IPS DF 4.7 (cell line): ENCODE measurements around the gene KLHDC7B.

ENCODE experiments used
- DNase-seq: peaks from one replicate; pipeline ENCODE4 v3.0.0-alpha.2; 2013; ENCODE audit warnings: low spot score; ENCODE audit errors: extremely low read depth

The KLHDC7B gene

DNA sequence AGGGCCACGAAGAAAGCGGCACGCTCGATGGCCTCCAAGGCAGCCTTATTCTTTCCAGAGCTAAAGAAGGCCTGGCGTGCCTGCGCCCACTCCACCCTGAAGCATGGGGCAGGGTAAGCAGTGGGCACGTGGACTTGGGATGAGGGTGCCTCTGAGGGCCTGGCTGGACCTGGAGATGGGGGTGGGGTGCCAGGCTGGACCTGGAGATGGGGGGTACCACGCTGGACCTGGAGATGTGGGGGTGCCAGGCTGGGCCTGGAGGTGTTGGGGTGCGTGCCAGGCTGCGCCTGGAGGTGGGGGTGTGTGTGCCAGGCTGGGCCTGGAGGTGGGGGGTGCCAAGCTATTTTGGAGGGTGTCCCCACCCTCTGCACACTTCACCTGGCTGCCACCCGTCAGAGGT is 27.3 kb downstream of the KLHDC7B start:
- DNase-seq: no peak

DNA sequence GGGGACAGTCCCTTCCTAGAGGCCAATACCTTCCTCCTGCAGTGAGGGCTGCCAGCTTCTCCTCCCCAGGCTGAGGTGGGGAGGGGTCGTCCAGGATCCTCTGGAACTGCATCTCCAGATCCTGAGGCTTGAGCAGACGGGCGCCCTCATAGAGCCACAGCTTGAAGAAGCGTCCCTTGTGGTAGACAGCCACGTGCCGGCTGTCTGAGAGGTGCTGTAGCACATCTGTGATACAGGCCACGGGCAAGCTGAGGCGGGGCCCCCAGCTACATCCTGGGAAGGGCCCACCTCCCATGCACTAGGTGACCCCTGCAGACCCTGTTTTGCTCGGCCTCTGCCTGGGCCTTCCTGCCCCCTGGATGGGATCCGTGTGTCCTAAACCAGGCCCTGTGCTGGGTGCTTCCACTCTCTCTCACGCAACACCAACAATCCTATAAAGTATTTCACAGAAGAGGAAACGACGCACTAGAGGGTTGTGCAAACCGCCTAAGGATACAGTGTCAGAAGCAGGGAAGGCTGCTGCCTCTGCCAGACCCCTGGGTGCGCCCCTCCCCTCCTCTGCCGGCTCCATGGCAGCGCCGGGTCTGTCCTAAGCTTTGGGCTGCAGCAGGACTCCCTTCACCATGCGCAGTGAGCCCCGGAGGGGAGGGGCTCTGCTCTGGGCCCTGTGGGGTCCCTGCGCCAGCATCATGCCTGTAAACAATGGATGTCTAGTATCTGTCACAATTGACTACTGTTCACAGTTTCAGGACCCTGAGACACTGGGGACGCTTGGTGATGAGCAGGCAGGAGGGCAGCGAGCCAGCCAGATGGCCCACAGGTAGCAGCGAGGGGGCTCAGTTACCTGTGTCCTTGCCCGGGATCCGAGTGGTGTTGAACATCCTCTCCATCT is 28.0 kb downstream of the KLHDC7B start:
- DNase-seq: no peak

DNA sequence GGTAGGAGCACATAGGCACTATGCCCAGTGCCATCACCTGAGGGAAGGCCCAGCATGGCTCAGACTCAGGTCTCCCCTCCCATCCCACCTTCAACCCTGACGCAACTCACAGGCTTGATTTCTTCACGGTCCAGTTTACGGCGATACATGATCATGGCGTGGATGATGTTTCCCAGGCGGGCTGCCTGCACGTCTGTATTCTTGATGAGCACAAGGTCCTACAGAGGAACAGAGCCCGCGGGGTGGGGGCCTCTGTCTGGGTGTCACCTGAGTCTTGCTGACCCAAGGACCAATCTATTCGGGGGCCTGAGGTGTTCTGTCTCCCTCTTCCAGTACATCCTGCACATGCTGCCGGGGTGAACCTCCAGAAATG is 28.7 kb downstream of the KLHDC7B start:
- DNase-seq: no peak

DNA sequence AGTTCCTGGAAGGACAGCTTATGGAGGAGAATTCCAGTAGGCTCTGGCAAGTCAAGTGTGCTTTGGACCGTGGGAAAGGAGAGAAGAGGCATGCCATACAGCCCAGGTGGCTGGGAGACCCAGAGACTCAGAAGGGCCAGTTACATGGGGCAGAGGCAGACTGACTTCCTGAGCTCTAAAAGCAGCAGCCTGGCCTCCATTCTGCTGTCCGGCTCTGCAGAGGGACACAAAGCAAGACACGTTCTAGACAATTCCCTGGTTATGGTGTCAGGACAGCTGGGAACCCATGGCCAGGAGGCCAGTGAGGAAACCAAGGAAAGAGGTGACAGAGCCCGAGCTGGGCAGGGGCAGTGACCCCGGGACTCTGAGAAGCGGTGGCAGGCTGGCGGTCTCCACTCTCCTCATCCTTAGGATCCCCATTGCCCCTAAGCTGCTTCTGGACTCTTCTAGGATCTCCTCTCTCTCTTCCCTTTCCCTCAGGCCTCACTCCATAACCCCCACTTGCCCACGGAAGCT is 29.8 kb downstream of the KLHDC7B start:
- no peak for DNase-seq

DNA sequence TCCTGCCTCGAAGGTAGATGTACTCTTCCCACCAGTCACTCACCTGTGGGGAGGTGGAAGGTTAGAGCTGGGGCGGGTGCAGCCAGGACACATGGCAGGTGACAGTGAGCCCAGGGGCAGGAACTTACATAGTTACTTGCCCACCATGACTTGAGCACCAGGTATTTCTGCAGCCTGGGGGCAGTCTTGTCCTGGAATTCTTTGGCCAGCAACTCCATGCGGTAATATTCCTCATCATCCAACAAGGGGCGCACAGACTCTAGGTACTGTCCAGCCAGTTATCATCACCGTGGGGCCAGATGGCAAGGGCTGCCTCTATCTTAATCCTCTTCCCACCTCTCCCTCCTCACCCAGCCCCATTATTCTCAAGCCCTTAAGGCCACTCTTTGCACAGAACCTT is 30.4 kb downstream of the KLHDC7B start:
- DNase-seq: no peak

DNA sequence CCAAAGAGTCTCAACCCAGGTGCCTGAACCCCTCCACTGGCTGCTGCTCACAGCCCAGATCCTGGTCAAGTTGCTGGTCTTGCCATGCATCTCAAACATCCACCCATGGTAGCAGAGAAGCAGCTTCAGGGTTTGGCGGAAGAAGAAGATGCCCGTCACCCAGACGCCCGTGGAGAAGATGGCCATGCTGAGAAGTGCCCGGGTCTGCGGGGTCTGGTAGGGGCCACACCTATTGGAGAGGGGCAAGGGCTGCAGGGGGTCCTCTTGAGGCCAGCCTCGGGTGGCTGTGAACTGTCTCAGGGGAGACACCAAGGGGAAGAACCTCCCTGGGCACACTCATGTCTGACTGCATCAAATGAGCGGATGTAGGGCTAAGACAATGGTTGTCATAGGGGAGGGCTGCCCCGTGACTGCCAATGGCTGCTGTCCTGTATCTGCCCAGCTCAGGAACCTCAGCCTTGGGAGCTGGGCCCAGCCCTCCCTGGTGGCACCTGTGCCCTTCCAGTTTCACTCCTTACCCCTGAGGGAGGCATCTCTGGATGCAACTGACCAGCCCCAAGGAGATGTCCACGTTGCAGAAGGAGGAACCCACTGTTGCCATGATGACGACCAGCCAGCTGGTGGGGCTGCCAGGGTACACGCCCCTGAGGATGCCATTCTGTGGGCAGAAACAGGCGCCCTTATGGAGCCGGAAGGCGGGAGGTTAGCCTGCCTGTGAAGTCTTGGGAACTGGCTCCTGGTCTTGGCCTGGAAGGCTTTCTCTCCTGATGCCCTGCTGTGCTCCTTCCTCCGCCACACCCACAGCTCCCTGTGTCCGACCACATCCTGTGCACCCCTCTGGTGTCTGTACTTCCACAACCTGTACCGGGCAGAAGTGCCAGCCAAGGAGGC is 31.4 kb downstream of the KLHDC7B start:
- no peak for DNase-seq

DNA sequence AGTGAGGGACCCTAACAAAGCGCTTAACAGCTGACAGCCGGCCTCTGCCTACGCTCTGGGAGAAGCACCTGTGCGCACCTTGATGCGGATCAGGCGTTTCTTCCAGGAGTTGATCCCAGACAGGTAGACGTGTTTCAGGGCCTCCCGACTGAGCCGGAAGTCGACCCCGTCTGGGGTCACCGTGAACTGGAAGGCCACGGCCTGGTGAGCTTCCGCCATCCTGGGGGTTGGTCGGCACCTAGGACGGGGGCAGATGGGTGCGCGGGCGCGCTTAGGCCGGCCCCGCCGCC is 31.9 kb downstream of the KLHDC7B start:
- no peak for DNase-seq

DNA sequence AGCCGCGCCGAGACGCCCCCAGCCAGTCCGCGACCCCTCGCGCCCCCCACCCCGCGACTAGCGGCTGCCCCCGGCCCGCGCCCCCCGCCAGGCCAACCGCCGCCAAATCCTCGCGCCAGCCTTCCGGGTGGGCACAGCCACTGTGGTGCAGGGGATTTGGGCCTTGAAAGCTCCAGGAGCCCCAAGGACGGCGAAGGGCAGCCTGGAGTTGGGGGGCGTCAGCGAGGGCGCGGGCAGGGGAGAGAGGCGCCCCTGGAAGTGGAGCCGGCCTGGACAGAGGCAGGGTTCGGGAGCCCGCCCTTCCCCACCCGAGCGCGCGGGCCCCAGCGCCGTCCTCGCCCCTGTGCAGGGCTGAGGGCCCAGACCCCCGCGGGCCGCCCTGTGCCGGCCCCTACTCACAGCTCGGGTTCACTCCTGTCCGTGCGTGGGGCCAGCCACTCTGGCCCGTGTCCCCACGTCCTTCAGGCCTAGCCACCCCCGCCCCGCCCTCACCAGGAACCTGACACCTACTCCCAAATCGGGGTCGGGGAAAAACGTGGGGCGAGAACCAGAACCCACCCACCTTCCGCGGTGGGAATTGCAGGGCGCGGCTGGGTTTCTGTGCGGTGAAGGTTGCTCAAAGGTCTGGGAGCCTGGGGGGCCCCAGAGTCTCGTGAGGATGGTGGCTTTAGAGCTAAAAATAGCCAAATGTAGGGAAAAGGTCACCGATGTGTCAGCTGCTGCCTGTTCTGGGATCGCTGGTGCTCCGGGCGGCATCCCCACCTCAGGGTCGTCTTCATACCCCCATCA is 32.5 kb downstream of the KLHDC7B start, which contains the start of gene CPT1B:
Gene CPT1B (minus strand): TSS at position 441 of the 789 bp plus-strand sequence. CDS start 512 bp downstream, outside the sequence.
- no peak for DNase-seq

DNA sequence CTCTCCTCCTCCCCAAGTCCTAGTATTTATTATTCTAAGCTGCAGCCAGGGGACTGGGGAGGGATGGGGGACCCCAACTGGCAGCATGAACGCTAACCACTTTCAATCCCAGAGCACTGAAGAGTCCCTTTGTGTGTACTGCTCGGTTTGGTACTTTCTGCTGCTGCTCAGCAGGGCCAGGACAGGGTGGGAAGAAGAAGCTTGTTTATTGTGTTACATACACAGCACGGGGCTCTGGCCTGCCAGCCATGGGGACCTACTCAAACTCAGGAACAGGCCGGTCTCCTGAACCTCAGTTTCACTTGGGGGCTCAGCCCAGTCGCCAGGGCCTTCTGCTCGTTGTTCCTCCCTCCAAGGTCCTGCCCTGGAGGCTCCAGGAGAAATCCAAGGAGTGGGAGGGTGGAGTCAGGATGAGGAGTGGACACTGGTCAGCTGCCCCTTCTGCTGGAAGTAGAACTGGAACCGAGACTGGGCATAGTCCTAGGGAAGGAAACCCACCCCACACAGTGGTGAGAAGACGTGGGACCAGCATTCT is 33.1 kb downstream of the KLHDC7B start:
- DNase-seq: no peak

DNA sequence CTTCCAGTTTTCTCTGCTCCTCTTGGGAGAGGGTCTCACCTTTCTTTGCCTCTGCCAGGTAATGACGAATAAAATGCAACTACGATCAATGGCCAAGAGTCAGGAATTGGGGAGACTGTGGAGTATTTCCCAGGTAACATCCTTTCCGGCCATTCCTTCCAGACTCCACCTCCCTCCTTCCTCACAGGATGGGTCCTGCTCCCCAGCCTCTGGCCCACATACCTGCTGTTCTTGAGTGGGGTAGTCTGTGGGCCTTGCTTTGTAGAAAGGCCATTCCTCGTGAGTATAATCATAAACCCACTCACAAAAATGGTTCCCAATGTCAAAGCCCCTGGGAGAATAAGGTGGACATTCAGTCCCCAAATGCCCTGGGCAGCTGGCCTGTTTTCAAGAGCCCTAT is 34.1 kb downstream of the KLHDC7B start:
- no peak for DNase-seq

DNA sequence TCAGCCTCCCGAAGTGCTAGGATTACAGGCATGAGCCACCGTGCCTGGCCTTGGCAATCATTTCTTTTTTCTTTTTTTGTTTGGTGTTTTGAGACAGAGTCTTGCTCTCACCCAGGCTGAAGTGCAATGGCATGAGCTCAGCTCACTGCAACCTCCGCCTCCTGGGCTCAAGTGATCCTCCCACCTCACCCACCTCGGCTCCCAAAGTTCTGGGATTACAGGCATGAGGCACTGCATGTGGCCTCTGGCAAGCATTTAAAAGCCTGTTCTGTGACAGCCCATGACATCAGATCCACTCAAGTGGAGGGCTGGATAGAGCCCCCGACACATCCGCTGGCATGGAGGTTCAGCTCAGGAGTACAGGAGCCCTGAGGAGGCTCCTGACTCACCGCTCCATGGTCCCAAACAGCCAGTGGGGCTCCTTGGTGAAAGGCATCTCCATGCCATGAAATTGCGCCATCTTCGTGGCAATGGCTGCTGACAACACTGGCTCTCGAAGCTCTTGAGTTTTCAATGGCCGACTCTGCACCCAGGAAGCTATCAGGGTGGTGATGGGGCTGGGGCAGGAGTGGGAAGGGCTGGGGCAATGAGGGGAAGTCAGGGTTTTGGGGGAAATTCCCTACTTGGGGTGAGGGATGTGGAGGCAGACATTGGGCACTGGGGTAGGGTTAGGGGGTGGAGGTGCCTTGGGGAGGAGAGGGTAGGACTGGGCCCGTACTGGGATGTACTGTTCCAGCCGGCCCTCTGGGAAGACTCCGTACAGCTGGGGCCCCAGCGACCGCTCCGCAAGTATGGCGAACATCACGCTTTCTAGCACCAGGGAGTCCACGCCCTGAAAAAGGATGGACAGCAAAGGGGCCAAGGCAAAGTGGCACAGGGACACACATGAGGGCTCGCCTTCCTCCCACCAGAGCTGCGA is 35.6 kb downstream of the KLHDC7B start:
- no peak for DNase-seq

DNA sequence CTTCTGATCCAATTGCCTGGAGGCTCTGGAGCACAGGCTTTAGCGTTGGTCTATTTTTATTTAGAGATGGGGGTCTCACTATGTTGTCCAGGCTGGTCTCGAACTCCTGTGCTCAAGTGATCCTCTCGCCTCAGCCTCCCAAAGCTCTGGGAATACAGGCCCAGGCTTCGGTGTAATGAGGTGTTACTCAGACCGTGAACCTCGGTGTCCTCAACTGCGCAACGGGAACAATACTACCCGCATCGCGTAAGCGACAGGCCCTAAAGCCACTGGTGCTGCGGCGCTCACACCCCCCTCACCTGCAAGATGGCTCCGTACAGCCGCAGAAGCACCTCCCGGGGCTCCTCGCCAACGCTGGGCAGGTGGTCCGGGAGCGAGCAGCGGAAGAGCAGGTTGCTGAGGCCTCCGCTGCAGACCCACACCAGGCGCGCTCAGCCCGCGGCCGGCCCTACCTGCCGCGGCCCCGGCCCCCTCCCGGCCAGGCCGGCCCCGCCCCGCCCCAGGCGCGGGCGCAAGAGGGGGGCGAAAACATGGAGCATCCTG is 36.3 kb downstream of the KLHDC7B start:
- DNase-seq: no peak

DNA sequence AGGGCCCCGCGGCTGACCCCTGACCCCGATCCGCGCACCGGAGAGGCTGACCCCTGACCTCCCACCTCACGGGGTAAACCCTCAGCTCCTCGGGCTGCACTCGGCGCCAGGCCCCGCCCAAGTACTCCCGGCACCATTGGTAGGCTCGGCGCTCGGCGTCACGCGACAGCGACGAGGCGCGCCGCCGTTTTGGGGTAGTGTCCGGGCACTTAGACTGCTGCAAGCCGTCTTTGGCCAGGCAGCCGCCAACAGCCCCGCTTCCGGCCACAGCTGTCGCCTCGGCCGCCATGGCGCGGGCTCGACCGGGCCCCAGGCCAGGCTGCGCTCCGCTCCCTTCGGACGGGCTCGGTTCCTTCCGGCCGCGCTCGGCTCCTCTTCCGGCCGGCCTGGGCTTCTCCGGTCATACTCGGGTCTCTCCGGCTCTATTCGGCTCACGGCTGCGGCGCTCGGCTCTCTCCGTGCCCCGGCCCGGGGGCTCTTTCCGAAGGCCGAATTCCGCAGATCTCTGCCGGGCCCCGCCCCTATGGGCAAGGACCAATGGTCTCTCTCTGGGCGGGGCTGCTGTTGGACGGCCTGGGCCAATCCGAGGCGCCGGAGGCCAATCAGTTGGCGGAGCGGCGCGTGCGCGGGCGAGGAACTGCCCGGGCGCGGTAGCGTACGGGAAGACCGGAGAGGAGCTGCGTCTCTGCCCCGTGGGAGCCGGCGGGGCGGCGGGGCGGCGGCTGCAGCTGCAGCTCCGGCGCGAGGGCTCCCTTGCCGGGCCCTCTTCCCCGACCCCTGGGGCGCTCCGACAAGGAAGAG is 37.0 kb downstream of the KLHDC7B start, which contains the start of gene CHKB:
Gene CHKB (minus strand): TSS at position 357 of the 801 bp plus-strand sequence. CDS start 68 bp downstream, at position 289.
- DNase-seq: peak; percentile 62

DNA sequence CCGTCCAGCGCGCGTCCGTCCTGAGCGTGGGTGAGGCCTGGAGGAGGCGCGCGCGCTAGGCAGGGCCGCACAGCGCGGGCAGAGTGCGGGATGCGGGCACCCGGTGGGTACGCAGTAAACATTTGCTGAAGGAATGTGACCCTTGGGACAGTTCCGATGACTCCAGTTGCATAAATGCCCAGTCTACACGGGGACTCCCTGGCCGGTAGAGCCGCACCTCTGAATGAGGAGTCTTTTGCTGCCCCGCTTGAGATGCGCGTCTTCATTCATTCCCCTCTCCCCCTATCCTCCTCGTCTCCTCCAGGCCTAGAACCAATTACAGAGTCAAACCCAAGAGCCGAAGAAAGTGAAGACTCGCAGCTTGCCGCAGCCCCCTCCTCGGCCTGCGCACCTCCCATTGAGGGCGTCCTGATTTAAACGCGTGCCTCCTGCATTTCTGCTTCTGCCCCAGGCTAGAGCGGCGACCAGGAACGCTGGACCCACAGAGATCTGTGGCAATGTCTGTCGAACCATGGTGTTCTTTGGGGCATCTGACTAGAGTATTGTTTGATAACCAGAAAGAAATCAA is 37.7 kb downstream of the KLHDC7B start:
- no peak for DNase-seq

DNA sequence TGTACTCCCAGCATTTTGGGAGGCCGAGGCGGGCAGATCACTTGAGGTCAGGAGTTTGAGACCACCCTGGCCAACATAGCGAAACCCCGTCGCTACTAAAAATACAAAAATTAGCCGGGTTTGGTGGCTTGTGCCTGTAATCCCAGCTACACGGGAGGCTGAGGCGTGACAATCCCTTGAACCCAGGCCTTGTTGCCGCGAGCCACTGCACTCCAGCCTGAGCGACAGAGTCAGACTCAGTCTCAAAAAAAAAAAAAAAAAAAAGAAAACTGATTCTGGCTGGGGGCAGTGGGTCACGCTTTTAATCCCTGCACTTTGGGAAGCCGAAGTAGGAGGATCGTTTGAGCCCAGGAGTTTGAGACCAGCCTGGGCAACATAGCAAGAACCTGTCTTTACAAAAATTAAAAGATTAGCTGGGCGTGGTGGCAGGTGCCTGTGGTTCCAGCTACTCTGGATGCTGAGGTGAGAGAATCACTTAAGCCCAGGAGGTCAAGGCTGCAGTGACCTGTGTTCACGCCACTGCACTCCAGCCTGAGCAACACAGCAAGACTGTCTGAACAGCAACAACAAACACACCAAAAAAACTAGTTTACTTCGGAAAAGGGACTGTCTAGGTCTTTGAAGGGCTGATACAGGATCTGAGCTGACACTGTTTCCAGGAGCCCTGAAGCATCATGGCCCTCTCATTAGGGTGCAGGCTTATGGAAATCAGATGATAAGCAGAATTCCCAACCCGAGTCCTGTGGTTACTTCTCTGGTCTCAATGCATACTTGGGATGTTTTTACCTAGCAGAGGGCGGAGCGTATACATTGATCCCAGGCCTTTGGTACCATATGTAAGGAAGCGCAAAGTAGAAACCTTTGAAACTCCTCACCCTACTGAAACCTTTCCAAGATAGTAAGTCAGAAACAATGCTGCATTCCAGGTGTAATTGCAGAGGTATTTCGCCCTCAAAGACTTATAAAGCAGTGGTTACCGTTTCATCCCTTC is 38.7 kb downstream of the KLHDC7B start:
- DNase-seq: no peak

DNA sequence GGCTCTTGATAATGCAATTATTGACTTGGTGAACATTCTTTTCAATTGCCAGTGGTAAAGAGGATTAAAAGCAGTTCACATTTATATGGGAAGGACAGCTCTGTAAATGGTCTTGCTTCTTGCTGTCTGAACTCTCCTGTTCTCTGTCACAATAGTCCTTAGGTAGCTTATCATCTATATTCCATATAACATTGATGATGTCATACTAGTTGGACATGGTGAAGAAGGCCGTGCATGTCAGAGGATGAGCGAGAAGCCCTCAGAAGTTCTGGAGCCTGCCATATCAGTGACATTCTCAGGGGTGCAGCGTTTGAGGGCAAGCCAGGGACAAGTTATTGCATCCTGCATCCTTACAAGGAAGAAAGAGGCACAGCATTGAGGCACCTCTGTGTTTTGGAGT is 39.5 kb downstream of the KLHDC7B start:
- DNase-seq: no peak

DNA sequence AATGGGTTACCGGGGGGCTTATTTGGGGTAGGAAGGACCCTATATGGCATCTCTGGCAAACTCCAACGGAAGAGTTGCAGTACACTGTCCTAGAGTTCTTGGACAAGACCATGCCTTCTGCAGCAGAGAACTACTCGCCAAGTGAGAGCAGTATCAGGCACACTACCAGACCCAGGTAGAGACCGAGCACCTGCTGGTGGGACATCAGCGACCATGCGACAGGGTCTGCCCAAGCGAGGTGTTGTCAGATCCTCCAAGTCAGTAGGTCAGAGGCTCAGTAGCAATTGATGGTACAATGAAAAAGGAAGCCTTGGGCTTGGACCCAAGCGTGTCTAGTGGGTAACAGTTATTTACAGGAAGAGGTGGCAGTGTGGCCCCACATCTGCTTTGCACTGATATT is 40.1 kb downstream of the KLHDC7B start:
- DNase-seq: no peak
